SK-N-SH (cell line): ENCODE data around the gene AAMP. TPM values are rescaled to one million over a fixed set of nuclear protein-coding genes. Genes with fewer than 3 reads are reported as not detected.

Experiments
- CTCF ChIA-PET: fragments of 300-600, 350-600 bp; formaldehyde crosslinking; extraction: SDS; loops from one replicate; lab custom pipeline; 2021; lab: Yijun Ruan, JAX
- POLR2A ChIA-PET: fragments of 350-600 bp; sonication (Branson Sonifier 250); formaldehyde crosslinking; extraction: SDS; loops from one replicate; lab custom pipeline; 2020; ENCODE audit warnings: antibody characterized with exemption, inconsistent platforms; lab: Yijun Ruan, JAX
- DNase-seq: peaks from one replicate; pipeline ENCODE4 v3.0.0; 2012
- H2AFZ ChIP-seq: fragments of 200-600 bp; sonication (generic); 2 replicates; pipeline ENCODE4 v1.8.1; 2016; ENCODE audit warnings: antibody characterized with exemption, mild to moderate bottlenecking, low read depth
- H3F3A ChIP-seq: fragments of 200-600 bp; sonication (generic); replicated peaks from 2 replicates; pipeline ENCODE3; 2016; ENCODE audit warnings: antibody characterized with exemption, mild to moderate bottlenecking; ENCODE audit not compliant: insufficient read depth
- H3K27ac ChIP-seq, 2 experiments: fragments of 200-500 bp in 1 of 2; fragments of 200-600 bp in 1 of 2; sonication (Bioruptor generic) in 1 of 2; sonication (generic), shearing (Covaris generic) in 1 of 2; 2 replicates each; pipeline versions ENCODE4 v1.5.1 to v1.6.1; 2014 to 2016; ENCODE audit warnings: low read depth in 2 of 2, inconsistent platforms in 1 of 2, low read length in 1 of 2, mild to moderate bottlenecking in 1 of 2, mixed read lengths in 1 of 2
- H3K27me3 ChIP-seq: fragments of 200-600 bp; sonication (generic), shearing (Covaris generic); 2 replicates; pipeline ENCODE4 v1.6.1; 2016; ENCODE audit warnings: mixed run types; ENCODE audit not compliant: insufficient read depth
- H3K36me3 ChIP-seq, 2 experiments: fragments of 200-500 bp in 1 of 2; fragments of 200-600 bp in 1 of 2; sonication (Bioruptor generic) in 1 of 2; sonication (generic) in 1 of 2; replicated peaks in 1 of 2; 2 replicates each; pipeline versions ENCODE3 to v1.5.1; 2014 to 2016; ENCODE audit warnings: low read length in 1 of 2, mild to moderate bottlenecking in 1 of 2; ENCODE audit not compliant: insufficient read depth in 2 of 2, control insufficient read depth in 1 of 2
- H3K4me1 ChIP-seq, 2 experiments: fragments of 200-500 bp in 1 of 2; fragments of 200-600 bp in 1 of 2; sonication (Bioruptor generic) in 1 of 2; sonication (generic), shearing (Covaris generic) in 1 of 2; 2 replicates each; pipeline versions ENCODE4 v1.5.1 to v1.6.1; 2014 to 2016; ENCODE audit warnings: low read depth in 1 of 2, low read length in 1 of 2, mixed run types in 1 of 2; ENCODE audit not compliant: insufficient read depth in 2 of 2, control insufficient read depth in 1 of 2
- H3K4me2 ChIP-seq: fragments of 200-600 bp; sonication (generic), shearing (Covaris generic); 2 replicates; pipeline ENCODE4 v1.6.1; 2017; ENCODE audit warnings: mixed run types
- H3K4me3 ChIP-seq, 2 experiments: fragments of 200-500 bp in 1 of 2; fragments of 200-600 bp in 1 of 2; sonication (Bioruptor generic) in 1 of 2; sonication (generic), shearing (Covaris generic) in 1 of 2; 2 replicates each; pipeline versions ENCODE4 v1.5.1 to v1.8.1; 2014 to 2016; ENCODE audit warnings: low read depth in 2 of 2, inconsistent platforms in 1 of 2, low read length in 1 of 2, mild to moderate bottlenecking in 1 of 2, mixed read lengths in 1 of 2, moderate library complexity in 1 of 2
- H3K79me2 ChIP-seq: fragments of 200-600 bp; sonication (generic); 2 replicates; pipeline ENCODE4 v1.8.1; 2017; ENCODE audit warnings: mild to moderate bottlenecking; ENCODE audit not compliant: insufficient read depth
- H3K9ac ChIP-seq: fragments of 200-600 bp; sonication (generic); 2 replicates; pipeline ENCODE4 v1.6.1; 2017; ENCODE audit warnings: mixed run types
- H3K9me2 ChIP-seq: fragments of 200-600 bp; sonication (generic); 2 replicates; pipeline ENCODE4 v1.6.1; 2017; ENCODE audit warnings: mixed run types
- H3K9me3 ChIP-seq: fragments of 200-600 bp; sonication (generic); 2 replicates; pipeline ENCODE4 v1.6.1; 2017; ENCODE audit warnings: mixed run types, mild to moderate bottlenecking, moderate library complexity
- H4K20me1 ChIP-seq: fragments of 200-600 bp; sonication (generic); 2 replicates; pipeline ENCODE4 v1.6.1; 2017; ENCODE audit warnings: mild to moderate bottlenecking, mixed run types; ENCODE audit not compliant: insufficient read depth
- CHD2 ChIP-seq: fragments of 150-350 bp; IDR thresholded peaks from 2 replicates; pipeline ENCODE4 v1.6.1; 2018; ENCODE audit warnings: low read length; ENCODE audit not compliant: partially characterized antibody
- ELF1 ChIP-seq: IDR thresholded peaks from 2 replicates; pipeline ENCODE4 v1.4.0; 2012
- EP300 ChIP-seq, 2 experiments: IDR thresholded peaks; 2 replicates each; pipeline versions ENCODE4 v1.4.0 to v1.6.1; 2012; ENCODE audit warnings: borderline replicate concordance in 1 of 2, low read depth in 1 of 2, low read length in 1 of 2
- FOSL2 ChIP-seq: IDR thresholded peaks from 2 replicates; pipeline ENCODE4 v1.4.0; 2012; ENCODE audit warnings: low read depth, mild to moderate bottlenecking, moderate library complexity, borderline replicate concordance
- FOXJ3 ChIP-seq: sonication (generic); formaldehyde crosslinking; IDR thresholded peaks from 2 replicates; pipeline ENCODE4 v1.5.1; 2020; ENCODE audit warnings: mild to moderate bottlenecking, missing genetic modification reagents
- GABPA ChIP-seq: IDR thresholded peaks from 2 replicates; pipeline ENCODE4 v1.4.0; 2012; ENCODE audit warnings: low read depth, mild to moderate bottlenecking
- GATA2 ChIP-seq: sonication (generic); formaldehyde crosslinking; IDR thresholded peaks from 2 replicates; pipeline ENCODE4 v1.5.0; 2020; ENCODE audit warnings: mild to moderate bottlenecking, missing genetic modification reagents
- JUND ChIP-seq: IDR thresholded peaks from 2 replicates; pipeline ENCODE4 v1.4.0; 2012
- MXI1 ChIP-seq: IDR thresholded peaks from 2 replicates; pipeline ENCODE4 v1.6.1; 2012; ENCODE audit warnings: mild to moderate bottlenecking, low read depth, low read length, improper control_type of control experiment
- NRF1 ChIP-seq: IDR thresholded peaks from 2 replicates; pipeline ENCODE4 v1.6.1; 2012; ENCODE audit warnings: low read depth, mild to moderate bottlenecking, low read length
- POLR2AphosphoS5 ChIP-seq: IDR thresholded peaks from 2 replicates; pipeline ENCODE4 v1.6.1; 2012; ENCODE audit warnings: low read depth, low read length
- RAD21 ChIP-seq: IDR thresholded peaks from 2 replicates; pipeline ENCODE4 v1.6.1; 2012; ENCODE audit warnings: mild to moderate bottlenecking, low read length
- REST ChIP-seq: IDR thresholded peaks from 2 replicates; pipeline ENCODE4 v1.6.1; 2012; ENCODE audit warnings: mild to moderate bottlenecking, low read depth, low read length, moderate library complexity
- SIN3A ChIP-seq: IDR thresholded peaks from 2 replicates; pipeline ENCODE4 v1.6.1; 2012; ENCODE audit warnings: low read depth, mild to moderate bottlenecking, low read length, moderate library complexity, borderline replicate concordance
- TAF1 ChIP-seq: IDR thresholded peaks from 2 replicates; pipeline ENCODE4 v1.6.1; 2012; ENCODE audit warnings: low read depth, mild to moderate bottlenecking, low read length, moderate library complexity, borderline replicate concordance
- TCF12 ChIP-seq: IDR thresholded peaks from 2 replicates; pipeline ENCODE4 v1.4.0; 2012
- TEAD4 ChIP-seq: IDR thresholded peaks from 2 replicates; pipeline ENCODE4 v1.4.0; 2012; ENCODE audit warnings: mild to moderate bottlenecking, borderline replicate concordance; ENCODE audit not compliant: insufficient read depth
- WGBS: methylation state at CpG from one replicate; pipeline ENCODE4 v1.1.6; 2017; ENCODE audit warnings: low lambda C conversion rate; 5-methylcytosine and 5-hydroxymethylcytosine counted together
- polyA plus RNA-seq, 3 experiments: library from polyadenylated mRNA; depleted of rRNA; stranded (reverse); fragments of >200 nt; gene quantifications; 2 replicates each; pipeline ENCODE4 v1.2.3, GENCODE V29; 2012
- TF ChIP-seq, protein P1 (sequence below): fragments of 150-350 bp; IDR thresholded peaks from 2 replicates; pipeline ENCODE4 v1.6.1; 2017; ENCODE audit warnings: antibody characterized with exemption, low read length, low read depth, borderline replicate concordance
- TF ChIP-seq, protein P2 (sequence below): IDR thresholded peaks from 2 replicates; pipeline ENCODE4; 2012

AAMP gene
- polyA plus RNA-seq, 1 of the 3 experiments (the other 2 are of a cell fraction): 276 TPM

GRCh38 chr2:218260166-218260565 lies 9.8 kb downstream of the AAMP start:
- ChIA-PET CTCF (interaction anchor here (0.9 to 4.2 kb wide), 5 partner anchors 12 to 429 kb away, joined by 3 to 34 read pairs (median 8); partner anchors contain the start of gene CATIP), POLR2A (interaction anchor here (1.3 kb wide), 1 partner anchor 10 kb away, joined by 3 read pairs; the partner anchor contains the start of gene AAMP)
- Histone ChIP-seq H3K4me1 (peaks cover 11 to 52% of the 10 kb centered on the region in 2 experiments), H4K20me1 (no peaks in the 10 kb centered on the region), H3K36me3 (peaks cover 10 to 33% of the 10 kb centered on the region in 2 experiments), H3K4me3 (no peak overlapping the region), H3K9me2 (no peaks in the 10 kb centered on the region)
- DNase-seq: no peak
- TF ChIP-seq FOXJ3 (CRISPR knock-in tag): no peak
- no peak for TF ChIP-seq GABPA
- TF ChIP-seq RAD21: no peak
- TF ChIP-seq ELF1: no peak
- TF ChIP-seq, all 33 proteins: peak for 0
- H3K9me3 ChIP-seq: no peaks in the 10 kb centered on the region
- no peak overlapping the region for H3K9ac ChIP-seq
- H3F3A ChIP-seq: peaks cover 33% of the 10 kb centered on the region
- no peak overlapping the region for H2AFZ ChIP-seq
- peak overlapping the region; percentile 75 to 95; a peak in 3 of 4 replicates for H3K27ac ChIP-seq
- no peaks in the 10 kb centered on the region for H3K27me3 ChIP-seq
- WGBS: 85% methylated on average over 5 of the region's 5 CpGs
- no peaks in the 10 kb centered on the region for H3K79me2 ChIP-seq
- H3K4me2 ChIP-seq: no peak overlapping the region

GRCh38 chr2:218259099-218259961 lies 10.6 kb downstream of the AAMP start:
- H3K4me1 ChIP-seq: peaks cover 11 to 52% of the 10 kb centered on the region in 2 experiments
- peaks cover 41% of the 10 kb centered on the region for H3F3A ChIP-seq
- DNase-seq: peak; percentile 81
- WGBS: 62% methylated on average over 12 of the region's 15 CpGs
- no peaks in the 10 kb centered on the region for H3K27me3 ChIP-seq
- no peaks in the 10 kb centered on the region for H4K20me1 ChIP-seq
- H3K36me3 ChIP-seq: peaks cover 15 to 33% of the 10 kb centered on the region in 2 experiments
- H2AFZ ChIP-seq: no peak overlapping the region
- H3K4me2 ChIP-seq: peak overlapping the region; percentile 45; the same call in 1 of the 2 replicates
- no peaks in the 10 kb centered on the region for H3K79me2 ChIP-seq
- H3K9me3 ChIP-seq: no peaks in the 10 kb centered on the region
- no peak overlapping the region for H3K9ac ChIP-seq
- peak overlapping the region; percentile 75 to 95 for H3K27ac ChIP-seq
- ChIA-PET CTCF (interaction anchor here (0.9 to 4.2 kb wide), 7 partner anchors 13 to 430 kb away, joined by 3 to 34 read pairs (median 4); partner anchors contain the start of gene CATIP), POLR2A (no interaction called here)
- no peak overlapping the region for H3K4me3 ChIP-seq
- no peaks in the 10 kb centered on the region for H3K9me2 ChIP-seq
- TF ChIP-seq FOSL2 (peak; percentile 63), JUND (peak; percentile 48; the same call in 1 of the 2 replicates), FOXJ3 (CRISPR knock-in tag) (peak; percentile 54; the same call in 1 of the 2 replicates), CHD2 (peak; percentile 22), EP300 (IDR thresholded peaks at IDR 0.05; ENCODE audit: borderline replicate concordance in 1 of 2, low read depth in 1 of 2, low read length in 1 of 2) (peak in 1 of 2 experiments; percentile 45; a peak in 1 of 4 replicates), REST (no peak), MXI1 (peak; percentile 50; the same call in 1 of the 2 replicates), TEAD4 (no peak), GATA2 (CRISPR knock-in tag) (no peak), ELF1 (no peak), POLR2AphosphoS5 (peak; percentile 63), SIN3A (no peak), TAF1 (no peak), TCF12 (peak; percentile 60), NRF1 (no peak)
- TF ChIP-seq, protein P1, sequence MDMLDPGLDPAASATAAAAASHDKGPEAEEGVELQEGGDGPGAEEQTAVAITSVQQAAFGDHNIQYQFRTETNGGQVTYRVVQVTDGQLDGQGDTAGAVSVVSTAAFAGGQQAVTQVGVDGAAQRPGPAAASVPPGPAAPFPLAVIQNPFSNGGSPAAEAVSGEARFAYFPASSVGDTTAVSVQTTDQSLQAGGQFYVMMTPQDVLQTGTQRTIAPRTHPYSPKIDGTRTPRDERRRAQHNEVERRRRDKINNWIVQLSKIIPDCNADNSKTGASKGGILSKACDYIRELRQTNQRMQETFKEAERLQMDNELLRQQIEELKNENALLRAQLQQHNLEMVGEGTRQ: no peak
- TF ChIP-seq, protein P2, sequence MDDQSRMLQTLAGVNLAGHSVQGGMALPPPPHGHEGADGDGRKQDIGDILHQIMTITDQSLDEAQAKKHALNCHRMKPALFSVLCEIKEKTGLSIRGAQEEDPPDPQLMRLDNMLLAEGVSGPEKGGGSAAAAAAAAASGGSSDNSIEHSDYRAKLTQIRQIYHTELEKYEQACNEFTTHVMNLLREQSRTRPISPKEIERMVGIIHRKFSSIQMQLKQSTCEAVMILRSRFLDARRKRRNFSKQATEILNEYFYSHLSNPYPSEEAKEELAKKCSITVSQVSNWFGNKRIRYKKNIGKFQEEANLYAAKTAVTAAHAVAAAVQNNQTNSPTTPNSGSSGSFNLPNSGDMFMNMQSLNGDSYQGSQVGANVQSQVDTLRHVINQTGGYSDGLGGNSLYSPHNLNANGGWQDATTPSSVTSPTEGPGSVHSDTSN: 0 out of 2 replicates have a peak, but pooled peaks have one; percentile 28
